GM23248 (cell line): ENCODE measurements around the gene IPO13.

Experiments
- EZH2 ChIP-seq: fragments of 200-600 bp; sonication (generic); IDR thresholded peaks from 2 replicates; pipeline ENCODE4 v1.6.1; 2018; ENCODE audit warnings: antibody characterized with exemption, mild to moderate bottlenecking; ENCODE audit not compliant: insufficient read depth, poor library complexity, severe bottlenecking
- EZH2phosphoT487 ChIP-seq: fragments of 200-600 bp; sonication (generic); IDR thresholded peaks from 2 replicates; pipeline ENCODE4 v1.6.1; 2018; ENCODE audit warnings: antibody characterized with exemption, moderate library complexity, mild to moderate bottlenecking, low read depth; ENCODE audit not compliant: insufficient read depth

DNA sequence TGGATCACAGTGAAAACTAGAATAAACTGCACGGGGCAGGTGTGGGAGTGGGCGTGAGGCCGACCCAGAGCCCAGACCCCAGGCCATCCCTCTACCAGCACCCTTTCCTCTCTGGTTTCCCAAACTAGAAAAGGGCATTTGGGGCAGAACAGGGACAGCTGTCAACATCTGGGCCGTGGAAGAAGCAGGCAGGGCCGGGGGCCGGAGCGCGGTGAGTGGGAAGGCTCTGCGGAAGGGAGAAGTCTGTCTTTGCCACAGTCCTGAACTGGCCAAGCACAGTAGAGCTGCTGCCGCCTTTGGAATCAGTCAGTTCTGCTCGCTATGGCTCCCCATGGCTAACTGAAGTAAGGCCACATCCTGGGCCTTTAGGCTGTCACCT is 51.2 kb downstream of the IPO13 start:
- TF ChIP-seq EZH2phosphoT487 (no peak), EZH2 (no peak)
